Glomerular endothelial cell (primary cell): Measurements from ENCODE around the gene RNF113A. TPM values are rescaled to one million over a fixed set of nuclear protein-coding genes. Genes with fewer than 3 reads are reported as not detected.
"Not testable (repeated sequence)": the region's sequence is repeated elsewhere in the genome, so short reads cannot be mapped to it uniquely, and the experiment has no call there.

Source experiments
- DNase-seq: peaks from one replicate; pipeline ENCODE4 v3.0.0-alpha.2; 2011; ENCODE audit warnings: low read depth, low spot score; ENCODE audit errors: extremely low read depth
- total RNA-seq: library from RNA; depleted of rRNA; stranded (reverse); fragments of >200 nt; gene quantifications from 2 replicates; pipeline ENCODE4 v1.2.3, GENCODE V29; 2015

Gene RNF113A
- 14.2 and 17.3 TPM in 2 replicates for total RNA-seq

DNA sequence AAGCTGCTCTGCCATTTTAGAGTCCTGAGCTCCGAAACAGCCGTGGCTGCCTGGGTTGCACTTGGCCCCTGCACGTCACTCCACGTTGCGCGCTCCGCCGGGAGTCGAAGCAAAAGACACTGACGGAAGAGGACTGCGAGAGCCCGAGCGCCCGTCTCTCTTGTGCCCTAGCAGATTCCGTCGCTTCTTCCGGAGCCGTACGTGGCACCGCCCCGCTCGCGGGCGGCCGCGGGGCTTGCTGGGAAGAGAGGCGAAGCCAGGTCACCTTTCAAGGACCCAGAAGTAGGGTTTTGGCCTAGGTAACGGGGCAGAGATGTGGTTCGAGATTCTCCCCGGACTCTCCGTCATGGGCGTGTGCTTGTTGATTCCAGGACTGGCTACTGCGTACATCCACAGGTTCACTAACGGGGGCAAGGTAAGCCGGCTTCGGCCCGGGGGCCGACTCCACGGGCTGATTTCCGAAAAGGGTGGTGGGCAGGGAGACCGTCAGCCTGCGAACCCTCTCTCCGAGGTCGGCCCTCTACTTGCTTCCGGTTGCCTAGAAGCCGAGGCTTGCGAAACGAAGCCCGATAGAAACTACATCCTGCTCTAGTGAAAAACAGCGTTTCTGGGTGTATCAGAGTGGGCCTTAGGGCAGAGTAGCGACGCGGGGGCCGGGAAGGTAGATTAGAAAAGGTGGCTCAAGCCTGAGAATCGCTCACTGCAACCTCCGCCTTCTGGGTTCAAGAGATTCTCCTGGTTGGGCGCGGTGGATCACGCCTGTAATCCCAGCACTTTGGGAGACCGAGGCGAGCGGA is at the start of gene RNF113A, which contains the start of gene NDUFA1:
Gene RNF113A, minus strand, starts transcription at position 135 of the 797 bp plus-strand sequence. Its CDS starts 120 bp downstream, at position 15.
Gene NDUFA1, plus strand, starts transcription at position 234 of the 797 bp plus-strand sequence. Its CDS starts 80 bp downstream, at position 314.
- DNase-seq = no peak

DNA sequence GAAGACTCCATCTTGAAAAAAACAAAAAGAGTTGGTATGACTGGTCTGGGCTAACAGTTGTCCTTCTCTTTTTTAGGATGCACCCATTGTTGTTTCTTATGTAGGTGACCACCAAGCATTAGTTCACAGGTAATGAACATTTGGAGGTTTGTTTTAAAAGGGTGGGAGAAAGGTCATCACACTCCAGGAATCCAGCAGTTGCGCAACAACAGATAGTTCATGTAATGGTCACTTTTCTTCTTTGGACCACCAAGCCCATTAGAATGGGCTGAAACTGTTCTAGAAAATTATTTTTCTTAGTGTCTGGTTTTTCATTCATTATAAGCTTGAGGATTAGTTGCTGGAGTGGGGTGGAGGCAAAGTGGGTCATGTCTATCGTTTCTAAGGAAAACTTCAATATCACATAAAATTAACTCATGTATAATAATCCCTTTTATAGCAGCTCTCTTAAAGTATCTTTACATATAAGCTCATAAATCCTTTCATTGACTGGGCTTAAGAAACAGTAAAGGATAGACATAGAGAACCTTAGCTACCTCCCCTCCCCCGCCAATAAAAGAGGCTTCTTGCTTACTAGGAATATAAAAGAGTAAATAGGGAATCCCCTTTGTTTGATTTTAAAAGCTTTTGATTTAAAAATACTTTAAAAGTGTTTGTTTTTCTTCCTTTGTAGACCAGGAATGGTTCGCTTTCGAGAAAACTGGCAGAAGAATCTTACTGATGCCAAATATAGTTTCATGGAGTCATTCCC is 48.5 kb upstream of the RNF113A start:
- DNase-seq = no peak

DNA sequence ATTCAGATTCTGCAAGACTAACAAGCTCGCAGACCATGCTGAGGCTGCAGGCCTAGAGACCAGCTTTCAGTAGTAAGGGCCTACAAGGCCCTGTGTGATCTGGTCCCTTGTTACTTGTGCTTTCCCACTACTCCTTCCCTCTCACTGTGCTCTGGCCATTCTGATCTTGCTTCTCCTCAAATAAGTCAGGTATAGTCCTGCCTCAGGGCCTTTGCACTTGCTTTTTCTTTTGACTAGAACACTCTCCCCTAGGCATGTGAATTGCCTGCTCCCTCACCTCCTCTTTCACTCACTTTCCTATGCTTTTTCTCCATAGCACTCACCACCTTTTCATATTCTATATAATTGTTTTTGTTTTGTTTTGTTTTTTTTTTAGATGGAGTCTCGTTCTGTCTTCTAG is 46.3 kb upstream of the RNF113A start:
- no peak for DNase-seq

DNA sequence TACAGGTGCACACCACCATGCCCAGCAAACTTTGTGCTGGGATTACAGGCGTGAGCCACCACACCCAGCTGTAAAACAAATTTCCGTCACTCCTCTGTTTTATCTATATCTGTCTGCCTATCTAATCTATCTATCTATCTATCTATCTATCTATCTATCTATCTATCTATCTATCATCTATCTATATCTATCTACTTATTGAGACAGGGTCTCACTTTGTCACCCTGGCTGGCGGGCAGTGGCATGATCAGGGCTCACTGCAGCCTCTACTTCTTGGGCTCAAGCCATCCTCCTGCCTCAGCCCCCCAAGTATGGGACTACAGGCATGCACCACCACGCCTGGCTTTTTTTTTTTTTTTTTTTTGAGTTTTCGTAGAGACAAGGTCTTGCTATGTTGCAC is 44.8 kb upstream of the RNF113A start:
- DNase-seq = no peak

DNA sequence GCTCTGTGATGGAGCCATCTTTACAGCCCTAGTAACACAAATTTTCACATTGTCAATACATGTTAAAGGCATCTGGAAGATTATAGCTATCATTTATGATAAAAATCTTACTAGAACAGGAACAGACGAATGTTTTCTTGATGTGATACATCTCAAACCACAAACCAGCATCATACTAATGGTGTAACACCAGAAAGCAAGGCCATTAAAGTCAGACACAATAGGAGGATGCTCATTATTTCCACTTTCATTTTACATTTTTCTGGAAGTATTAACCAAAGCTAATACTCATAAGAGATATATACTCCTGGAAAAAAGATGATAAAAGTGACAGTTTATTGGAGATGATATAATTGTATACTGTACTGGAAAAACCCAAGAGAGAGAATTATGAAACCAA is 29.4 kb upstream of the RNF113A start:
- no peak for DNase-seq

DNA sequence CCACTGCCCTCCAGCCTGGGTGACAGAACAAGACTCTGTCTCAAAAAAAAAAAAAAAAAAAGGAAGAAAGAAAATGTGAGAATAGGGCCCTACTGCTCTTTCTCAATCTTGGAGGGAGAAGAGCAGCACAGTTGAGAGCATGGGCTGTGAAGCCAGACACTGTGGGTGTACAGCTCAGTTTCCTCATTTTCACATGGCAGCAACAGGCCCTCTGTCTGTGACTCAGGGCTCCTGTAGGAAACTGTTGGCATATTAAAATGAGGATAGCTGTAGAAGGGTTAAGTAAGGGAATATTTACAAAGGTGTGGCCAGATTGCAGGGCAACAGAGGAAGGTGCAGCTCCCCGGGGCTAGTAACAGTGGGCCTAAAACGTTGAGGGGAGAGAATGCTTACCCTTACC is 27.6 kb upstream of the RNF113A start:
- no peak for DNase-seq

DNA sequence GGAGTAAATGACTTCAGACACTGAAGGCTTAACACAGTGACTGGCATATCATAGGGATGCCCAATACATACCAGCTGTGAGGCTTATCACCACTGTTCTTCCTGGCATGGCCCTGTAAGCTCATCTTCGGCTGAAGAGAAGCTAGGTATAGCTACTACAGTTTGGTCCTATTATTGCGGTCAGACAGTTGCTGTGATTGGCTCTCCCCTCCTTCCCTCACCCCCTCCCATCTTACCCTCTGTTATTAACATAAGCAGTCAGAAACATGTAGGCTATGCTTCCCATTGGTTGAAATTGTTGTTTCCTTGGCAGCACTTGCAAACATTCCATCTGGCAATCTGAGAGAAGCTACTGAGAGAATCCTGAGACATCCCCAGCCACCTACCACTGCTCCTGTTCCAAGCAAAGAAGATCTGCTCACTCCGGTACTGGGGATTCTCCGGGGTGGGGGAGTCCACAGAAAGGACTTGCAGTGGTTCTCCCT is 24.4 kb upstream of the RNF113A start, which contains the start of gene AKAP14:
Gene AKAP14, plus strand, starts transcription at position 51 of the 484 bp plus-strand sequence. CDS start 7,331 bp downstream, outside the sequence.
- DNase-seq = no peak

DNA sequence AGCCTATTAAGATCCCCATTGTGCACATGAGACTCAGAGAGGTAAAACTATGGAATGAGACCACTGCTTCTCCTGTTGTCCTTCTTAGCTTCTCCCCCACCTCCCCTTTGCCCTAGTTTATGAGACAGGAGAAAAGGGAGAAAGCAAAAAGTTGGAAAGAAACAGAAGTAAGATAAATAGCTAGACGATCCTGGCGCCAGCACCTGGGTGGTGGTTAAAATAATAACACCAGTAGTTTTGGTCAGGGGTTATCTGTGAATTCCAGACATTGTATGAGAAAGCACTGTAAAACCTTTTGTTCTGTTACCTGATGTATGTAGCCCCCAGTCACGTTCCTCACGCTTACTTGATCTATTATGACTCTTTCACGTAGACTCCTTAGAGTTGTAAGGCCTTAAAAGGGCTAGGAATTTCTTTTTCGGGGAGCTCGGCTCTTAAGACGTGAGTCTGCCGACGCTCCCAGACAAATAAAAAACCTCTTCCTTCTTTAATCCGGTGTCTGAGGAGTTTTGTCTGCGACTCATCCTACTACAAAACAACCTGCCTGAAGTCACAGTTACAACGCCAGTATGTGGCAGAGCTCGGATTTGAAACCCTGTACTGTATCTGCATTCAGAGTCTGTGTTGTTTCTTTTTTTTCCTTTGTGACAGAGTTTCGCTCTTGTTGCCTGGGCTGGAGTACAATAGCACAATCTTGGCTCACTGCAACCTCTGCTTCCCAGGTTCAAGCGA is 20.6 kb upstream of the RNF113A start:
- DNase-seq = not testable (repeated sequence)

DNA sequence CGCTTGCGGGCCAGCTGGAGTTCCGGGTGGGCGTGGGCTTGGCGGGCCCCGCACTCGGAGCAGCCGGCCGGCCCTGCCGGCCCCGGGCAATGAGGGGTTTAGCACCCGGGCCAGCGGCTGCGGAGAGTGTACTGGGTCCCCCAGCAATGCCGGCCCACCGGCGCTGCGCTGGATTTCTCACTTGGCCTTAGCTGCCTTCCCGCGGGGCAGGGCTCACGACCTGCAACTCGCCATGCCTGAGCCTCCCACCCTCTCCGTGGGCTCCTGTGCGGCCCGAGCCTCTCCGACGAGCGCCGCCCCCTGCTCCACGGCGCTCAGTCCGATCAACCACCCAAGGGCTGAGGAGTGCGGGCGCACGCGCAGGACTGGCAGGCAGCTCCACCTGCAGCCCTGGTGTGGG is 19.1 kb upstream of the RNF113A start:
- DNase-seq = not testable (repeated sequence)

DNA sequence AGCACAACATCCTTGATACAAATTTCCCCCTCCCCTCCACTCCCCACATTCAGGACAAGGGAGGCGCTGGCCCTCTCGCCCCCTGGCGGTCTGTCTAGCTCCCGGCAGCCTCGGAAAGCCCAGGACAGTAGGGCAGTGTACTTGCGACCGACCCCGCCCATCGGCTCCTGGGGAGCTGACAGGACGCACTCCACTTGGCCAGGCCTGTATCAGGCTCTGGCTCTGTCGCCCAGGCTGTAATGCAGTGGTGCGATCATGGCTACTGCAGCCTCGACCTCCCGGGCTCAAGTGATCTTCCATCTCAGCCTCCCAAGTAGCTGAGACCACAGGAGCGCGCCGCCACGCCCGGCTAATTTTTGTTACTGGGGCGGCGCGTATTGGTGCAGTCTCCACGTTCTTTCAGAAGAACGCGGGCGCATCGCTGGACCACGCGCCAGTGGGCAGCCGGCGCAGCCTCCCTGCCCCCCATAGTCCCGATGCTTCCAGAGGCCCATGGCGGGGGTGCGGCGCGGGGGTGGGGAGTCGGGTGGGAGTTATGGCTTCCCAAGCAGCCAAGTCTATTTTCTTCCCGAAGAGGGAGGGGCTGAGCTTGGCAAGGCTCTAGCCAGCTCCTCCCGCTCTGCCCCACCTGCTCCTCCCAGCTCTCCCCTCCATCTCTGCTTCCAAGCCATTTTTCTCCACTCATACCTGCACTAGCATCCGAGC is 16.3 kb upstream of the RNF113A start:
- no peak for DNase-seq

DNA sequence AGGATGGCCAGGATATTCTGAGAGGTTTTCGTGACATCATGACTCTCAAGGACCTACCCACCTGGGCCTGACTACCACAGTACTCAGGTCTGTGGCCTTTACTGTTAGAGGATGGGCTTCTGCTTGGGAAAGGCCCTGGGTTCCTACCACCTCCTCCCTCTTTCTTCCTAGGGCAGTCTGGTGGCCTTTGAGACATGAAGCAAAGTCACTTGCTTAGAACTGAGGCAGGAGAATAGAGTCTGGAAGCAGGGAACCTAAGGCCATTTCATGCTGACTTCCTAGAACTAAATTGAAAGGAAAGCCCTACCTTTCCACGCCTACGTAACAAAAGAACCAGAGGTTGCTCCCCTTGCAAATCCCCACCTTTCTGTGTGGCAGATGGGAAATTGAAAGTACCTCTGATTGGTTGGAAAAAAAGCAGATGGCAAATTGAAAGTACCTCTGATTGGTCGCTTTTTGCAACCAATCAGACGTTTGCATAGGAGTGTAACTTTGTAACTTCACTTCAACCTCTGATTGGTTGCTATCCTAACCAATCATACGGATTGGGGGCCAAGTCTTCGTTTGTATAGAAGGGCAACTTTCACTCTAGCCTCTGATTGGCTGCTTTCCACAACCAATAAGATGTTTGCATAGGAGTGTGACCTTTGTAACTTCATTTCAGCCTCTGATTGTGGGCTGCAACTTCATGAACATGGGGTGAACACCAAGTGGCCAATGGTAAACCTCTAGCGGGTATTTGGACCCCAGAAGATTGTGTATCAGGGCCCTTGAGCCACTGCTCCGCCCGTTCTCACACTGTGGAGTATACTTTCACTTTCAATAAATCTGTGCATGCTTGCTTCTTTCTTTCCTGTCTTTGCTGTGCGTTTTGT is 14.3 kb upstream of the RNF113A start:
- DNase-seq = no peak

DNA sequence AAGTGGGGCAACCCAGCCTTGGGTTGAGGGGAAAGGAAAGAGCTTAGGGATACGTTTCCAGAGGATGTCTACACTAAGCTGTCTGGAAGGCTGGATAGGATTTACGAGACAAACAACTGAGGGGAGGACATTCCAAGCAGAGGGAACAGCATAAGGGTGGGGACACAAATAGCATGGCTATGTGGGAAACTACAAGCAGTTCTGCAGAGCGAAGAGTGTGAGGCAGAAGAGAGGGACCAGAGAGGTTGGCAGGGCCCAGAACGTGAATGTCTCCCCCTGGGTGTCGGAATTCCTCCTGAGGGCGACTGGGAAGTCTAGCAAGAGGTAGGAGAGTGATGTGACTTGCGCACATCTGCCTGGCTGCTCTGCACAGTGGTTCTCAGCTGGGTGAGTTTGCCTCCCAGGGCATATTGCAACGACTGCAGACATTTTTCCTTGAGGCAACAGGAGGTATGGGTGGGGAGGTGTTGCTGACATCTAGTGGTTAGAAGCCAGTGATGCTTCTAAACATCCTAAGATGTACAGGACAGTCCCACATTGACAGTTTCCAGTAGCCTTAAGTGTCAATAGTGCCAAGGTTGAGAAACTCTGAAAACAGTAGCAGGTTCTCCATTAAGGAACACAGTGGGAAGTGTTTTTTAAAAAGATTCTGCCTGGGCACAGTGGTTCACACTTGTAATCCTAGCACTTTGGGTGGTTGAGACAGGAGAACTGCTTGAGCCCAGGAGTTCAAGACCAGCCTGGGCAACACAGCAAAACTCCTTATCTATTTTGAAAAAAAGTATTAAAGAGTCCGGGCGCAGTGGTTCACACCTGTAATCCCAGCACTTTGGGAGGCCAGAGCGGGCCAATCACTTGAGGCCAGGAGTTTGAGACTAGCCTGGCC is 9.3 kb upstream of the RNF113A start:
- no peak for DNase-seq

DNA sequence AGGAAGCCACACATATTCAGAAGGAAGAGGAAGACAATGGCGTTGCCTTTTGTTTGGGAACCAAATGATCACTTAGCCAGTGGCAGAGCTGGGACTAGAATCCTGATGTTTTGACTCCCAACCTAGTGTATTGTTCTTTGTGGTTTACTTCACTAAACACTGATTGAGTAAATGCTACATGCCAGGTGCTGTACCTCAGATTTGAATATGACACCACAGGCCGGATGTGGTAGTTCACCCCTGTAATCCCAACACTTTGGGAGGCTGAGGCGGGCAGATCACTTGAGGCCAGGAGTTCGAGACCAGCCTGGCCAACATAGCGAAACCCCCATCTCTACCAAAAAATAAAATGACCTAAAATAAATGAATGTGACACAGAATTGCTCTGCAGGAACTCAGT is 8.5 kb upstream of the RNF113A start:
- DNase-seq = no peak

DNA sequence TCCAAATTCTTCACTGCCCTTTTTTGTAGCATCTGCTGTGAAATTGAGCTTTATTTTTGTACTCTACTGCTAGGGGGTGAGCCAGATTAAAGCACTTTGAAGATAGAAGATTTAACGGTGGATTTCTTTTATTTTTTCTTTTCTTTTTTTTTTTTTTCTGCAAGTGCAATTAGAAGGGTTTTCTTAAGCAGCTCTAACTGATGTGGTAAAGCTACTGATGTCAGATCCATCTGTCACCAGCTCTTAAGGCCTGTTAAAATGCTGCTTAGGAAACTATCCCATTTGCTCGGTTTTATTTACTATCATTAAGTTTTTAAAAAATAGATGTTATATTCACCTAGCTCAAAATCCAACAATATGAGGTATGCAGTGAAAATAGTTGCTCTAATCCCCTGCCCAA is 7.2 kb upstream of the RNF113A start:
- DNase-seq = no peak

DNA sequence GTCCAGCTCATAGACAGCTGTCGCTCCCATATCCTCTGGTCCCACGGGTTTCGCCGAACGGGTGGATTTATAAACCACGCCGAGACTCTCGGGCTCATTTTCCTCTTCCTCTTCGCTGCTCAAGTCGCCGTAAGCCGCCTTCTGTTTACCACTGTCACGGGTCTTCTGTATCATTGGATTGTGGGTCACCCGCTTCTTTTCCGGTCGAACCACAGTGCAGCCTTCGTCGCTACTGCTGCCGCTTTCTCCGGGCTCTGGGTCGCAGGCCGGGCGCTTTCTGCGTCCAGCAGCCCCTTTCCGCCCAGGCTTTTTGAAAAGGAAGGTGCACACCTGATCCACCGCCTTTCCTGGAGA is 311 bp downstream of the RNF113A start:
- no peak for DNase-seq

DNA sequence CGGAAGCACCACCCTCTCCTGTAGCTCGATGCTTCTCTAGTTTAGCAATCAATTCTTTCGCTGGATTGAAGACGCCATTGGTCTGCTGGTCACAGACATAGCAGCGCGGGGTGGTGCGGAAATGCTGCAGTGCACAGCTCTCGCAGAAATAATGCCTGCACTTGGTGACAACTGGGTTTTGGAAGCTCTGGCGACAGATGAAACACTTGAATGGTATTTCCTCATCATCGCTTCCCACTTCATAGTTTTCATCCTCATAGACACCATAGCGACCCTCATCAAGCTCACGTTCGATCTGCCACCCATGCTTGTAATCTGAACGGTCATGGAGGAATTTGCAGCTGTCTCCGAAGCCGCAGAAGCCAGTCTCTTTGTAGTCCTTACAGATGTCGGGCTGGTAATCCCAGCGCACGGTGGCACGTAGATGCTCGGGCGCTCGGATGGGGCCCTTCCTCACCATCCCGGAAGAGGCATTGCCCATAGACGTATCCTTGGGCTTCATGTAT is 854 bp downstream of the RNF113A start:
- DNase-seq = no peak

DNA sequence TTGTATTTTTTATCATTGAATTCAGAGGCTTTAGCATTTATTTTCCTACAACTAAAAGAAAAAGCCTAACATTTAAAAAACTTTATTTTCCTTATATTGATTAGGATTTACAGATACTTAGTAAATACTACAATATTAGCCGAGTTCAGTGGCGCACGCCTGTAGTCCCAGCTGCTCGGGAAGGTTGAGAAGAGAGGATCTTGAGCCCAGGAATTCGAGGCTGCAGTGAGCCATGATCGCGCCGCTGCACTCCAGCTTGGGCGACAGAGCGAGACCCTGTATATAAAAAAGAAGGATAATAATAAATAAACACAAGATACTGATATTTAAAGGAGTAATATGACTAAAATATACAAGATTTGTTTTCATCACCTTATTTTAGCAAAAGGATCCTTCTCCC is 18.1 kb downstream of the RNF113A start:
- no peak for DNase-seq
